HG02678 (cell line): ENCODE measurements around the gene USP51.
"Not testable (repeated sequence)": the region's sequence is repeated elsewhere in the genome, so short reads cannot be mapped to it uniquely, and the experiment has no call there.

Experiments used
- ATAC-seq: cut with Tn5 transposase; IDR thresholded peaks from one replicate; pipeline ENCODE4 v1.9.1; 2021; ENCODE audit warnings: mild to moderate bottlenecking, moderate library complexity; ENCODE audit not compliant: unreplicated experiment

Gene USP51

DNA sequence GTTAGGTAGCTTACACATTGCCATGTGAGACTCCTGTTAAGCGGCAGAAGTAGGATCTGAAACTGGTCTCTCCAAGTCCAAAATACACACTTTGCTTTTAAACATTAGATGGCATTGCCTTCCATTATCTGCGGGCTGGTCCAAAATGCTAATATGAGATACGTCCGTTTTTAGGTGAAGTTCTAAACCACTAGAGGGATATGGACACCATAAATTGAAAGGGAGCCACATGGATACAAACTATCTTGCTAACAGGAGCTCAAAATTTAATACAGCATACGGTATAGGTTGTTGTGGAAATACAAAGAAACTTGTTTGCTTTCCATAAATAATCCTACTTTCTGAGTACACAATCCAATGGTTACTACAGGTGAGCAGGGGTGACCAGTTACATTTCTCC lies 23.9 kb downstream of the USP51 start:
- not testable (repeated sequence) for ATAC-seq

DNA sequence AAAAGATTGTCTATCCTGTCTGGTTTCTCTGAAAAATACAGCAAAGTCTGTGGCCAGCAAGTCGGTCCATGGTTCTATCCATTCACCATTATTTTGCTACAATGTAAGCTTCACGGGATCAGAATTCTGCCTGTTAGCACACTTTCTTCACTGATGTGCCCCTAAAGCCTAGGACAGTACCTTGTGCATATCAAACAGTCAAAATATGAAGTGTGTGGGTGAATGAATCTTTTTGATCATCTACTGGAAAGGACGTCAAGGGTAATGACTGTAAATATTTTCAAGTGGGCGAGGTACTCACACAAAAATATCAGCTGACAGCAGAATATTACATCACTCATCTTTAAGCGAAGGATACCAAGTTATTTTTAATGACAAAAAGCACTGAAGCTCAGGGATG lies 24.5 kb downstream of the USP51 start:
- ATAC-seq, result not testable (repeated sequence)

DNA sequence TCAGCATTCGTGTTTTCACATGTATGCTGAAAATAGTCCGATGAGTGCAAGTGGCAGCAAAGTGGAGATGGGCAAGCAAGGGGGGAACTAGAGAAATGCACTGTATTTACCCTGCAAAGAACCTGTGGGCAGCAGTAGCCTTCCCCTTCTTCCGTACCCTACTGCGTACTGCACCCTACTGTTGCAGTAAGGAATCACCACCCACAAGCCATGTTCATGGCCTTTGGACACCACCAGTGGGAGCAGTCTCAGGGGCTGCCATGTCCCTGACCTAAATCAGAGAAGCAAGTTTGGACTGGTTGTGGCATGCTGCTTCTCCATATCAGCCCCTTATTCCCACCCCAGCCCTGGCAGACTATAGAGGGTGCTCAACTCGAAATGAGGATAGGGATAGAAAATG lies 25.6 kb downstream of the USP51 start:
- not testable (repeated sequence) for ATAC-seq

DNA sequence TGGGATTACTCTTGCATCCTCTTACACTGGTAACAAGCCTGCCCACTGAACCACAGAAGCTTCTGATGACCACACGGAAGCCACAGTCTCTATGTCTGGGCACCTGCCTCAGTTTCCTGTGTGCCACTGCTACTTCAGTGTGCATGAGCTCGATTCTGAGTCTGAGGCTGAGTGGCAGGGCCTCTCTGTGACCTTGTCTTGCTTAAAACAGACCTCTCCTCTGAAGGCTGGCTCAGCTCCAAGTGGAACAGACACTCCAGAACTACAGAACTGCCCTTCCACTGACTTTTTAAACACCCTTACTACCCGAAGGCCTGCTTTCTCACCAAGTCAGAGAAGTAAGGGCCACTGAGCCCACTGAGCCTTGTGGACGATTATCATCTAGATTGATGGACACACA lies 29.7 kb downstream of the USP51 start:
- ATAC-seq, result not testable (repeated sequence)

DNA sequence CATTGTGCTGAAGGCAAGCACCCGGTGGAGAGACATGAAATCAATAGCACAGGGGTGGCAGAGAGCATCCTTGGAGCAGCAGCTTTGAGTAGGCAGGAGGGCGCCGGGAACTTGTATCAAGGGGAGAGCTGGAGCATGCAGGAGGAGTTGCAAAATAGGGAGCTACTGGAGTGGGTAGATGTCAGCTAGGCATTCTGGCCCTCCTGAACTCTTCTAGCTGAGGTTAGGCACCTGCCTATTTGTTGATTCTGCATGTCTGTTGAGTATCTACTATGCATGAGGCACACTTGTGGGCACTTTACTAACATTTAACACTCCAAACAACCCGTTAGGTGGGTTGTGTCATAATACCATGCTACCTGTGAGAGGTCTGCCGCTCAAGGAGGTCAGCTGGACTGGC lies 30.2 kb downstream of the USP51 start:
- not testable (repeated sequence) for ATAC-seq

DNA sequence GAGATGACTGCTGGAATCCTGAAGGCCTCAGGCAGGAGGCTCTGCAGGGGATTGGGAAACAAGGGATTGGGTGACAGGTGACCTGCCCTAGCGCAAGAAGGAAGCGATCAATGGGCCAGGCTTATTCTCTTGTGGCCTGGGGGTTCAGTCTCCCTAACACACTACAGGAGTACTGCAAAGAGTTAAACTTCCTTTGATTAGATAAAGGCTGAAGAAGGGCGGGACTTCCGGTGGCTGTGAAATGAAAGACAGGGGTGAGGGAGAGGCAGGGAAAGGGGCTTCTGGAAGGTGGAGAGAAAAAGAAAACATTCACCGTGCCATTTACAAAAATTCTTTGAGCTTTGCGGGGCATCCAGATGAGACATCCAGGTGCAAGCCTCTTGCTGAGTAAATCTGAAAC lies 33.9 kb downstream of the USP51 start:
- not testable (repeated sequence) for ATAC-seq

DNA sequence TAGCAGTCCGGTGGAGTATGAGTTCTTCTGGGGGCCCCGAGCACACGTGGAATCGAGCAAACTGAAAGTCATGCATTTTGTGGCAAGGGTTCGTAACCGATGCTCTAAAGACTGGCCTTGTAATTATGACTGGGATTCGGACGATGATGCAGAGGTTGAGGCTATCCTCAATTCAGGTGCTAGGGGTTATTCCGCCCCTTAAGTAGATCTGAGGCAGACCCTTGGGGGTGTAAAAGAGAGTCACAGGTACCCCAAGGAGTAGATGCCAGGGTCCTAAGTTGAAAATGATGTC lies 36.9 kb downstream of the USP51 start:
- no peak for ATAC-seq

DNA sequence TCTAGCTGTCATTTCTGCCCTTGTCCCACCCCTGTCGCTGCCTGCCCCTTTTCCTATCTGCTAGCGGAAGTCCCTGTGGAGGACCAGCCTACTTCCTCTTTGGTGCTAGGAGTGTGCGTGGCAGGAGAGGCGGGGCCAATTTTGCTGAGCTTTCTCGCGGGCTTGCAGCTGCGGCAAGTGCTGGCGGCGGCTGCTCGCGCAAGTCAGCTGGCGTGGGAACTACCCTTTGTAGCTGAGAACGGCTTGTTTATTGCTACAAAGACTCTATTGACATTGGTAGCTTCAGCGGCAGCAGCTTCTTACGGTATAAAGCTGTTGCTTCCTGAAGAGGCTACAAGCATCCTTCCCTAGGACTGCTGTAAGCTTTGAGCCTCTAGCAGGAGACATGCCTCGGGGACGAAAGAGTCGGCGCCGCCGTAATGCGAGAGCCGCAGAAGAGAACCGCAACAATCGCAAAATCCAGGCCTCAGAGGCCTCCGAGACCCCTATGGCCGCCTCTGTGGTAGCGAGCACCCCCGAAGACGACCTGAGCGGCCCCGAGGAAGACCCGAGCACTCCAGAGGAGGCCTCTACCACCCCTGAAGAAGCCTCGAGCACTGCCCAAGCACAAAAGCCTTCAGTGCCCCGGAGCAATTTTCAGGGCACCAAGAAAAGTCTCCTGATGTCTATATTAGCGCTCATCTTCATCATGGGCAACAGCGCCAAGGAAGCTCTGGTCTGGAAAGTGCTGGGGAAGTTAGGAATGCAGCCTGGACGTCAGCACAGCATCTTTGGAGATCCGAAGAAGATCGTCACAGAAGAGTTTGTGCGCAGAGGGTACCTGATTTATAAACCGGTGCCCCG lies 37.4 kb downstream of the USP51 start, which contains the start of gene MAGEH1:
TSS of gene MAGEH1 (plus strand) at position 138 of the 843 bp plus-strand sequence. CDS start at position 386, 248 bp downstream.
- ATAC-seq, result peak; percentile 98

DNA sequence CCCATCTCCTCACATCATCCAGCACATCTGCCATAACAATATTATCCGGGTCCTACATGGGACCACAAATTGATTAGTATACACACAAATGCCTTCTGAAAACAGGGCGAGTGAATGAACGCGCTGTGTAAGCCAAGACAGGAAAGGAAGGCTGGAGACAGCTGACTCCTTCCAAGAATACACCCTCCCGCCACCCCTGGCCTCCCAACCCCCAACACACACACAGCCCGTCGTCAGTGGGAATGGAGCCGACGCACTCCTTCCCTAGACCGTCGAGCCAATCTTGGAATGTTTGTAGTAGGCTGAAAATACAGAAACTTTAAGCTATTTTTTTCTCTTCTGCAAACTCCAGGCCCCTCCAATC lies 38.0 kb downstream of the USP51 start:
- peak; percentile 22 for ATAC-seq

DNA sequence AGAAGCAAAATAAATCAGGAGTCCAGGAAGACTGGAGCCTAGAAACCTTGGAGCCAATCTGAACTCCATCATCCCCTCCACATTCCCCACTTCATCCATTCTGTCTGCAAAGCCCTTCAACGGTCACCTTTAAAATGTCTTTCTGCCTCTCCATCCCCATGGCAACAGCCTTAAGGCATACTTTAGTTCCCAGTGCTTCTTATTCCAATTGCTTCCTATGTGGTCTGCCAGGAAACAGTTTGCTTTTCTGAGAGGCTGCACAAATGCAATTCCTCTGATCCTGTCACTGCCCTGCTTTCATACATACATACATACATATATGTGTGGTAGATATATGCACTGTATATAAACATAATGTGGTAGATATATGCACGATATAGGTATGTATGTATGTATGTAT lies 38.5 kb downstream of the USP51 start:
- ATAC-seq, result no peak

DNA sequence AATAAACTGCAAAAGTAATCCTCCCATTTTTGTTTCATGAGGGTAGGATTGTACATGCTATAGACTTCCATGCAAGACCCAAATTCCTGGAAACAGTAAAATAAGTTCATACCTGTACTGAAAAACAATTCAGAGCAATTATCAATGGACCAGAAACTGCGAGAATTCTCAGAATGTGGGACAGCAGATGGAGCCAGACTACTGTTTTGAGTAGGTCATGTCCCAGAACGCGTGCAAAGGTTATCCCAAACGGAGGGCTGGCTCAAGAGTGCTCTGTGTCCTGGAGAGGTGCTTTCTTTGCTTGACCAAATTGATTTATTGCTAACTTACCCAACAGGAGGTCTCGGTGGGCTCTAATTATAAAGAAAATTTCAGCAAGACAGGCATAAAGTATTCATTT lies 39.4 kb downstream of the USP51 start:
- no peak for ATAC-seq

DNA sequence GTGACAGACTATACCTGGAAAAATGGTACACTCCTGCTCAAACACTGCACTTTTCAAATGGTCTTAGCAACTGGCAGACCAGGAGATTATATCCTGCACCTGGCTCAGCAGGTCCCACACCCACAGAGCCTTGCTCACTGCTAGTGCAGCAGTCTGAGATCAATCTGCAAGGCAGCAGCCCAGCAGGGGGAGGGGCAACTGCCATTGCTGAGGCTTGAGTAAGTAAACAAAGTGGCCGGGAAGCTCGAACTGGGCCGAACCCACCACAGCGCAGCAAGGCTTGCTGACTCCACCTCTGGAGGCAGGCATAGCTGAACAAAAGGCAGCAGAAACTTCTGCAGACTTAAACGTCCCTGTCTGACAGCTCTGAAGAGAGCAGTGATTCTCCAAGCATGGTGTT lies 46.2 kb downstream of the USP51 start:
- not testable (repeated sequence) for ATAC-seq
